Ovary (tissue), 3 donors: ENCODE measurements around the gene INPP5D.

ENCODE experiments used
- POLR2A ChIP-seq: fragments of 450-650 bp; IDR thresholded peaks from one replicate; pipeline ENCODE4 v1.6.1; 2017; ENCODE audit warnings: antibody characterized with exemption, mild to moderate bottlenecking, moderate library complexity
- TF ChIP-seq, protein P1 (sequence below), 3 donors: fragments of 450-650 bp in 2 of 3; fragments of 200-600 bp in 1 of 3; IDR thresholded peaks; one replicate each; pipeline versions ENCODE4 v1.5.1 to v1.8.0; 2016 to 2022; ENCODE audit warnings: antibody characterized with exemption in 3 of 3, mild to moderate bottlenecking in 1 of 3
- donor health status: DM: no; HTN: no; CAD: no.

- TF ChIP-seq, protein P1, sequence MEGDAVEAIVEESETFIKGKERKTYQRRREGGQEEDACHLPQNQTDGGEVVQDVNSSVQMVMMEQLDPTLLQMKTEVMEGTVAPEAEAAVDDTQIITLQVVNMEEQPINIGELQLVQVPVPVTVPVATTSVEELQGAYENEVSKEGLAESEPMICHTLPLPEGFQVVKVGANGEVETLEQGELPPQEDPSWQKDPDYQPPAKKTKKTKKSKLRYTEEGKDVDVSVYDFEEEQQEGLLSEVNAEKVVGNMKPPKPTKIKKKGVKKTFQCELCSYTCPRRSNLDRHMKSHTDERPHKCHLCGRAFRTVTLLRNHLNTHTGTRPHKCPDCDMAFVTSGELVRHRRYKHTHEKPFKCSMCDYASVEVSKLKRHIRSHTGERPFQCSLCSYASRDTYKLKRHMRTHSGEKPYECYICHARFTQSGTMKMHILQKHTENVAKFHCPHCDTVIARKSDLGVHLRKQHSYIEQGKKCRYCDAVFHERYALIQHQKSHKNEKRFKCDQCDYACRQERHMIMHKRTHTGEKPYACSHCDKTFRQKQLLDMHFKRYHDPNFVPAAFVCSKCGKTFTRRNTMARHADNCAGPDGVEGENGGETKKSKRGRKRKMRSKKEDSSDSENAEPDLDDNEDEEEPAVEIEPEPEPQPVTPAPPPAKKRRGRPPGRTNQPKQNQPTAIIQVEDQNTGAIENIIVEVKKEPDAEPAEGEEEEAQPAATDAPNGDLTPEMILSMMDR (IDR thresholded peaks at IDR 0.05), result no peak
- no peak for TF ChIP-seq POLR2A
Measured at GRCh38 chr2:233119123-233119522, 59.0 kb downstream of the INPP5D start.
